H1 (cell line): Measurements from ENCODE around the gene OR2A25. TPM values are rescaled to one million over a fixed set of nuclear protein-coding genes. Genes with fewer than 3 reads are reported as not detected.

ENCODE experiments used
- CTCF ChIA-PET: fragments of 300-600 bp; sonication (Branson Sonifier 250); formaldehyde crosslinking; loops from one replicate; lab custom pipeline; 2021; ENCODE audit not compliant: partially characterized antibody; lab: Charles Lee
- POLR2A ChIA-PET: fragments of 300-600 bp; sonication (Branson Sonifier 250); formaldehyde crosslinking; loops from one replicate; lab custom pipeline; 2021; ENCODE audit warnings: inconsistent platforms; ENCODE audit not compliant: partially characterized antibody; lab: Charles Lee
- DNase-seq, 2 experiments: peaks; one replicate each; pipeline versions ENCODE4 v3.0.0 to v3.0.0-alpha.2; 2010 to 2022; ENCODE audit warnings: low spot score in 2 of 2, low read depth in 1 of 2, mixed read lengths in 1 of 2
- FAIRE-seq: peaks from 2 replicates; lab custom pipeline; 2011; peaks lifted over from hg19 to GRCh38; lab: Jason Lieb, UNC
- H2AFZ ChIP-seq: 2 replicates; pipeline ENCODE4 v1.8.1; 2012; ENCODE audit warnings: low read length, inconsistent platforms
- H2AK5ac ChIP-seq: 2 replicates; pipeline ENCODE4 v1.6.1; 2013; ENCODE audit warnings: low read depth, low read length
- H2BK120ac ChIP-seq: replicated peaks from 2 replicates; pipeline ENCODE3; 2013; ENCODE audit warnings: low read depth, low read length, inconsistent platforms
- H2BK12ac ChIP-seq: 2 replicates; pipeline ENCODE4 v1.6.1; 2013; ENCODE audit warnings: low read depth, low read length
- H2BK15ac ChIP-seq: 2 replicates; pipeline ENCODE4 v1.6.1; 2013; ENCODE audit warnings: low read length
- H2BK20ac ChIP-seq: 2 replicates; pipeline ENCODE4 v1.6.1; 2013; ENCODE audit warnings: low read length
- H2BK5ac ChIP-seq: 2 replicates; pipeline ENCODE4 v1.6.1; 2013; ENCODE audit warnings: low read depth, low read length
- H3K14ac ChIP-seq: 2 replicates; pipeline ENCODE4 v1.6.1; 2013; ENCODE audit warnings: inconsistent platforms; ENCODE audit not compliant: insufficient read length
- H3K18ac ChIP-seq: 2 replicates; pipeline ENCODE4 v1.6.1; 2013; ENCODE audit warnings: low read length; ENCODE audit errors: extremely low read depth
- H3K23ac ChIP-seq: 2 replicates; pipeline ENCODE4 v1.6.1; 2013; ENCODE audit warnings: inconsistent platforms; ENCODE audit not compliant: insufficient read length
- H3K23me2 ChIP-seq: 2 replicates; pipeline ENCODE4 v1.6.1; 2013; ENCODE audit warnings: low read depth, low read length
- H3K27ac ChIP-seq: 2 replicates; pipeline ENCODE4 v1.6.1; 2011; ENCODE audit warnings: low read depth, low read length, inconsistent platforms
- H3K27me3 ChIP-seq, 4 experiments: replicated peaks in 1 of 4; 1 replicate in 1 of 4; 2 replicates in 3 of 4; pipeline versions ENCODE4 v1.6.1 to v1.8.1; 2011 to 2013; ENCODE audit warnings: low read length in 3 of 4, mild to moderate bottlenecking in 3 of 4, inconsistent platforms in 2 of 4, mixed read lengths in 2 of 4, moderate library complexity in 1 of 4; ENCODE audit not compliant: control insufficient read depth in 3 of 4, insufficient read depth in 3 of 4; ENCODE audit errors: extremely low read depth in 1 of 4
- H3K36me3 ChIP-seq, 4 experiments: 2 replicates each; pipeline versions ENCODE4 v1.6.1 to v1.8.1; 2011 to 2013; ENCODE audit warnings: mild to moderate bottlenecking in 4 of 4, low read length in 3 of 4, moderate library complexity in 2 of 4, control low read depth in 1 of 4, inconsistent platforms in 1 of 4; ENCODE audit not compliant: insufficient read depth in 4 of 4, control insufficient read depth in 2 of 4
- H3K4ac ChIP-seq: replicated peaks from 2 replicates; pipeline ENCODE3; 2013; ENCODE audit warnings: low read length, low read depth, mixed read lengths, inconsistent platforms; ENCODE audit not compliant: insufficient read length
- H3K4me1 ChIP-seq, 4 experiments: replicated peaks in 1 of 4; 1 replicate in 1 of 4; 2 replicates in 3 of 4; pipeline versions ENCODE4 v1.6.1 to v1.8.1; 2011 to 2013; ENCODE audit warnings: low read length in 3 of 4, inconsistent platforms in 2 of 4, mixed read lengths in 1 of 4; ENCODE audit not compliant: insufficient read depth in 4 of 4, control insufficient read depth in 3 of 4
- H3K4me2 ChIP-seq, 2 experiments: 2 replicates each; pipeline versions ENCODE4 v1.6.1 to v1.8.1; 2011 to 2013; ENCODE audit warnings: low read depth in 2 of 2, low read length in 2 of 2, control low read depth in 1 of 2, inconsistent platforms in 1 of 2, mild to moderate bottlenecking in 1 of 2; ENCODE audit not compliant: insufficient read depth in 1 of 2
- H3K4me3 ChIP-seq, 4 experiments: fragments of 200-600, 300-600 bp in 1 of 4; sonication (generic), shearing (Covaris generic), sonication (Bioruptor Twin) in 1 of 4; 2 replicates each; pipeline versions ENCODE4 v1.5.1 to v1.8.1; 2011 to 2016; ENCODE audit warnings: low read length in 4 of 4, low read depth in 3 of 4, control low read depth in 2 of 4, inconsistent platforms in 2 of 4, mild to moderate bottlenecking in 2 of 4, mixed read lengths in 1 of 4, moderate library complexity in 1 of 4; ENCODE audit not compliant: insufficient read depth in 2 of 4; ENCODE audit errors: extremely low read depth in 1 of 4
- H3K56ac ChIP-seq: replicated peaks from 2 replicates; pipeline ENCODE3; 2013; ENCODE audit warnings: low read depth, mild to moderate bottlenecking, mixed read lengths, low read length, inconsistent platforms; ENCODE audit not compliant: insufficient read length
- H3K79me1 ChIP-seq: 2 replicates; pipeline ENCODE4 v1.6.1; 2013; ENCODE audit warnings: low read depth, low read length, control low read depth
- H3K79me2 ChIP-seq, 2 experiments: 2 replicates each; pipeline versions ENCODE4 v1.6.1 to v1.8.1; 2012 to 2013; ENCODE audit warnings: low read length in 2 of 2, mild to moderate bottlenecking in 2 of 2, inconsistent platforms in 1 of 2; ENCODE audit not compliant: insufficient read depth in 2 of 2, control insufficient read depth in 1 of 2
- H3K9ac ChIP-seq, 4 experiments: replicated peaks in 1 of 4; 1 replicate in 1 of 4; 2 replicates in 3 of 4; pipeline versions ENCODE4 v1.6.1 to v1.8.1; 2011 to 2013; ENCODE audit warnings: low read depth in 3 of 4, low read length in 3 of 4, control low read depth in 2 of 4, mild to moderate bottlenecking in 2 of 4, moderate library complexity in 2 of 4, inconsistent platforms in 1 of 4; ENCODE audit errors: extremely low read depth in 1 of 4
- H3K9me3 ChIP-seq, 2 experiments: 2 replicates each; pipeline versions ENCODE4 v1.6.1 to v1.8.1; 2012 to 2013; ENCODE audit warnings: mild to moderate bottlenecking in 2 of 2, moderate library complexity in 2 of 2, control low read depth in 1 of 2, inconsistent platforms in 1 of 2, low read depth in 1 of 2, low read length in 1 of 2, mixed read lengths in 1 of 2; ENCODE audit not compliant: insufficient read depth in 2 of 2
- H4K20me1 ChIP-seq, 2 experiments: replicated peaks in 1 of 2; 2 replicates each; pipeline versions ENCODE3 to v1.8.1; 2011 to 2013; ENCODE audit warnings: inconsistent platforms in 2 of 2, low read length in 2 of 2, mild to moderate bottlenecking in 1 of 2; ENCODE audit not compliant: insufficient read depth in 2 of 2, control insufficient read depth in 1 of 2
- H4K5ac ChIP-seq: 2 replicates; pipeline ENCODE4 v1.6.1; 2013; ENCODE audit warnings: low read length, low read depth, mixed read lengths, inconsistent platforms; ENCODE audit not compliant: insufficient read length
- H4K8ac ChIP-seq: 2 replicates; pipeline ENCODE4 v1.8.0; 2013; ENCODE audit warnings: mild to moderate bottlenecking, moderate library complexity, low read length, inconsistent platforms; ENCODE audit not compliant: insufficient read depth; ENCODE audit errors: extremely low read depth
- H4K91ac ChIP-seq: replicated peaks from 2 replicates; pipeline ENCODE3; 2013; ENCODE audit warnings: low read length, mixed read lengths, inconsistent platforms; ENCODE audit not compliant: insufficient read length
- CHD2 ChIP-seq: IDR thresholded peaks from 2 replicates; pipeline ENCODE4 v1.6.1; 2012; ENCODE audit warnings: low read length, improper control_type of control experiment
- PHF8 ChIP-seq: fragments of 200-600 bp; sonication (generic); conservative IDR thresholded peaks from 2 replicates; pipeline ENCODE4 v1.7.1; 2012; ENCODE audit warnings: low read depth, mild to moderate bottlenecking, inconsistent platforms, low read length, moderate library complexity
- POLR2AphosphoS5 ChIP-seq: IDR thresholded peaks from 2 replicates; pipeline ENCODE4 v1.6.1; 2011; ENCODE audit warnings: low read depth, low read length
- POU5F1 ChIP-seq: IDR thresholded peaks from 2 replicates; pipeline ENCODE4 v1.6.1; 2011; ENCODE audit warnings: low read depth, mild to moderate bottlenecking, low read length, moderate library complexity
- SAP30 ChIP-seq: fragments of 300-600 bp; sonication (generic); IDR thresholded peaks from 2 replicates; pipeline ENCODE4 v1.7.1; 2012; ENCODE audit warnings: low read length, moderate library complexity, mild to moderate bottlenecking, inconsistent platforms; ENCODE audit not compliant: insufficient read depth, insufficient replicate concordance
- SP2 ChIP-seq: IDR thresholded peaks from 2 replicates; pipeline ENCODE4 v1.6.1; 2012; ENCODE audit warnings: mild to moderate bottlenecking, low read length, inconsistent platforms
- TBP ChIP-seq: IDR thresholded peaks from 2 replicates; pipeline ENCODE4 v1.6.1; 2011; ENCODE audit warnings: low read depth, low read length, improper control_type of control experiment
- WGBS, 2 experiments: shearing (Covaris generic) in 1 of 2; methylation state at CpG; one replicate each; pipeline versions ENCODE4 v1.1.6 to v1.1.7; 2013 to 2015; ENCODE audit warnings: low lambda C conversion rate in 2 of 2, mixed read lengths in 2 of 2, inconsistent platforms in 1 of 2, low coverage in 1 of 2, missing lambda C conversion rate in 1 of 2; ENCODE audit not compliant: insufficient replicate concordance in 2 of 2, insufficient coverage in 1 of 2, insufficient read length in 1 of 2; ENCODE audit errors: extremely low coverage in 1 of 2, missing lambda C conversion rate in 1 of 2; 5-methylcytosine and 5-hydroxymethylcytosine counted together
- polyA plus RNA-seq, 7 experiments: library from polyadenylated mRNA; depleted of rRNA in 3 of 7; stranded (reverse) in 5 of 7; unstranded in 2 of 7; fragments of >200 nt in 5 of 7; fragments of 200-250 nt in 2 of 7; gene quantifications; 1 replicate in 5 of 7; 2 replicates in 1 of 7; 4 replicates in 1 of 7; pipeline versions ENCODE4 v1.2.1 to v1.2.3, GENCODE V29; 2011 to 2013; ENCODE audit warnings: missing spikeins in 2 of 7, mixed read lengths in 2 of 7
- total RNA-seq: library from RNA; stranded (reverse); fragmentation: NEBNext Ultra II Directional; extraction: Animal tissue kit (Norgen Biotek cat#: 25700); gene quantifications from 2 replicates; pipeline ENCODE4 v1.2.1, GENCODE V29; 2021
- TF ChIP-seq, protein P1 (sequence below): IDR thresholded peaks from 2 replicates; pipeline ENCODE4 v1.6.1; 2012; ENCODE audit warnings: inconsistent platforms

Gene OR2A25
- total and polyA plus RNA-seq, 2 of the 8 experiments (the other 6 are each of a cell fraction or from before 2014, with no cell fraction given), result not detected

DNA sequence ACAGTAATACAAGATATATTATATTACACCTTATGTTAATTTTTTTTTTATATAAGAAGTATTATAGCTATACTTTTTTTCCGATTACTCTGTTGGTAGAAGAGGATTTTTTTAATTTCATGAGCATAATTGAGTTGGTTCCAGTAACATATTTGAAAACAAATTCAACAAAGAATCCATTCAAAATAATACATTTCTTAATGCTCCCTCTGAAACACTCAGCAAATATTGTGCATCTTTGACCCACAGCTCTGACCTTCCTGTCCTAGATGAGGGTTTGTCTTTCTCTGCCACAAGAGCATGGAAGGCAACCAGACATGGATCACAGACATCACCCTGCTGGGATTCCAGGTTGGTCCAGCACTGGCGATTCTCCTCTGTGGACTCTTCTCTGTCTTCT is 39.7 kb downstream of the OR2A25 start, which contains the start of gene OR2A2:
TSS of gene OR2A2 (plus strand) at position 301 of the 400 bp plus-strand sequence. CDS start at position 301, 0 bp downstream.
- Histone ChIP-seq H3K27ac (no peak within 1 kb of the TSS), H3K9me3 (no peaks in the 10 kb centered on the region), H3K4ac (no peak within 1 kb of the TSS), H2BK20ac (no peak within 1 kb of the TSS), H2BK120ac (no peak within 1 kb of the TSS), H4K5ac (no peak within 1 kb of the TSS), H2BK5ac (no peak within 1 kb of the TSS), H3K79me1 (no peaks in the 10 kb centered on the region), H2AFZ (no peak within 1 kb of the TSS), H3K36me3 (no peaks in the 10 kb centered on the region), H3K56ac (no peak within 1 kb of the TSS), H3K4me3 (no peak within 1 kb of the TSS), H2AK5ac (no peak within 1 kb of the TSS), H3K4me2 (no peak within 1 kb of the TSS), H3K79me2 (no peaks in the 10 kb centered on the region), H2BK15ac (no peak within 1 kb of the TSS), H3K18ac (no peak within 1 kb of the TSS), H3K14ac (no peak within 1 kb of the TSS), H4K8ac (no peak within 1 kb of the TSS), H3K27me3 (no peaks in the 10 kb centered on the region), H3K23ac (no peak within 1 kb of the TSS), H4K20me1 (no peaks in the 10 kb centered on the region), H4K91ac (no peak within 1 kb of the TSS), H3K4me1 (no peaks in the 10 kb centered on the region), H3K9ac (no peak within 1 kb of the TSS), H2BK12ac (no peak within 1 kb of the TSS), H3K23me2 (no peaks in the 10 kb centered on the region)
- POLR2A ChIA-PET, result no interaction called here
- CTCF ChIA-PET, result interaction anchor here (1.1 to 1.5 kb wide), 2 partner anchors 10 to 57 kb away, joined by 4 read pairs; no protein-coding TSS in a partner anchor
- FAIRE-seq (no peak), DNase-seq (no peak)
- 89% methylated on average over 2 of the region's 2 CpGs; no CpG with 5 or more reads in 1 of the 2 experiments for WGBS, 2 experiments
- no peak for TF ChIP-seq TBP
- TF ChIP-seq POU5F1, result no peak
- TF ChIP-seq CHD2, result no peak
- TF ChIP-seq, protein P1, sequence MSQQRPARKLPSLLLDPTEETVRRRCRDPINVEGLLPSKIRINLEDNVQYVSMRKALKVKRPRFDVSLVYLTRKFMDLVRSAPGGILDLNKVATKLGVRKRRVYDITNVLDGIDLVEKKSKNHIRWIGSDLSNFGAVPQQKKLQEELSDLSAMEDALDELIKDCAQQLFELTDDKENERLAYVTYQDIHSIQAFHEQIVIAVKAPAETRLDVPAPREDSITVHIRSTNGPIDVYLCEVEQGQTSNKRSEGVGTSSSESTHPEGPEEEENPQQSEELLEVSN, result no peak
- no peak for TF ChIP-seq SAP30
- no peak for TF ChIP-seq PHF8
- TF ChIP-seq SP2, result no peak
- no peak for TF ChIP-seq POLR2AphosphoS5
